HepG2 (cell line): ENCODE results near the gene IL4I1.

Experiments
- AGO1 ChIP-seq: fragments of 200-400 bp; formaldehyde crosslinking; IDR thresholded peaks from 2 replicates; pipeline ENCODE4 v1.6.1; 2017; ENCODE audit warnings: mild to moderate bottlenecking, low read depth, low read length, moderate library complexity; ENCODE audit not compliant: poor library complexity, severe bottlenecking
- ATF4 ChIP-seq, 2 experiments: fragments of 450-650 bp in 1 of 2; sonication (generic) in 1 of 2; formaldehyde crosslinking; IDR thresholded peaks; 2 replicates each; pipeline versions ENCODE4 v1.5.0 to v1.8.0; 2020 to 2022; ENCODE audit warnings: mild to moderate bottlenecking in 1 of 2, missing genetic modification reagents in 1 of 2
- HDAC2 ChIP-seq: sonication (generic); formaldehyde crosslinking; IDR thresholded peaks from 2 replicates; pipeline ENCODE4 v1.4.0; 2020; ENCODE audit warnings: missing genetic modification reagents
- NFYB ChIP-seq: sonication (generic); formaldehyde crosslinking; IDR thresholded peaks from 2 replicates; pipeline ENCODE4 v1.4.0; 2020; ENCODE audit warnings: missing genetic modification reagents
- POLR2A ChIP-seq, 2 experiments: IDR thresholded peaks; 2 replicates each; pipeline ENCODE4 v1.6.1; 2011; ENCODE audit warnings: low read depth in 2 of 2, low read length in 2 of 2, mild to moderate bottlenecking in 1 of 2, moderate library complexity in 1 of 2; ENCODE audit not compliant: insufficient read depth in 1 of 2
- PRDM10 ChIP-seq: sonication (generic); formaldehyde crosslinking; IDR thresholded peaks from 2 replicates; pipeline ENCODE4 v1.4.0; 2020; ENCODE audit warnings: low read depth, missing genetic modification reagents
- ZNF644 ChIP-seq: IDR thresholded peaks from 2 replicates; pipeline ENCODE4 v1.6.1; 2016; ENCODE audit warnings: low read depth
- ZNF740 ChIP-seq: sonication (generic); formaldehyde crosslinking; IDR thresholded peaks from 2 replicates; pipeline ENCODE4 v1.4.0; 2020; ENCODE audit warnings: missing genetic modification reagents
- ZSCAN29 ChIP-seq: sonication (generic); formaldehyde crosslinking; conservative IDR thresholded peaks from 2 replicates; pipeline ENCODE4 v1.4.0; 2020; ENCODE audit warnings: mild to moderate bottlenecking, missing genetic modification reagents

- no peak for TF ChIP-seq ZNF740 (CRISPR knock-in tag)
- no peak for TF ChIP-seq POLR2A (IDR thresholded peaks at IDR 0.05; ENCODE audit: insufficient read depth in 1 of 2, low read depth in 2 of 2, low read length in 2 of 2)
- TF ChIP-seq HDAC2, result no peak
- TF ChIP-seq AGO1, result no peak
- TF ChIP-seq ATF4 (CRISPR knock-in tag; IDR thresholded peaks at IDR 0.05), result no peak
- TF ChIP-seq ZSCAN29 (CRISPR knock-in tag), result no peak
- no peak for TF ChIP-seq NFYB (CRISPR knock-in tag)
- TF ChIP-seq ZNF644 (CRISPR knock-in tag), result no peak
- no peak for TF ChIP-seq PRDM10 (CRISPR knock-in tag)
These were observed 57.0 kb downstream of the IL4I1 start for GRCh38 chr19:49839713-49840112.
